Neuronal stem cell (in vitro differentiated cells): ENCODE measurements around the gene SPATA31D1.

Source experiments
- DNase-seq: peaks from one replicate; pipeline ENCODE4 v3.0.0-alpha.2; 2013; ENCODE audit warnings: low spot score
- H2AFZ ChIP-seq: one replicate; pipeline ENCODE4 v1.6.1; 2013; ENCODE audit warnings: mild to moderate bottlenecking, low read length, inconsistent platforms
- H2AK5ac ChIP-seq: 2 replicates; pipeline ENCODE4 v1.6.1; 2013; ENCODE audit warnings: low read depth, mild to moderate bottlenecking, inconsistent platforms, low read length, moderate library complexity, mixed read lengths
- H2BK120ac ChIP-seq: 2 replicates; pipeline ENCODE4 v1.6.1; 2013; ENCODE audit warnings: low read depth, mild to moderate bottlenecking, inconsistent platforms, low read length, moderate library complexity, mixed read lengths
- H2BK12ac ChIP-seq: one replicate; pipeline ENCODE4 v1.6.1; 2013; ENCODE audit warnings: low read length, inconsistent platforms
- H2BK15ac ChIP-seq: 2 replicates; pipeline ENCODE4 v1.6.1; 2013; ENCODE audit warnings: mild to moderate bottlenecking, low read length, inconsistent platforms, mixed read lengths
- H2BK5ac ChIP-seq: one replicate; pipeline ENCODE4 v1.6.1; 2013; ENCODE audit warnings: inconsistent platforms, mild to moderate bottlenecking, low read length, moderate library complexity
- H3K14ac ChIP-seq: one replicate; pipeline ENCODE4 v1.6.1; 2013; ENCODE audit warnings: low read length, inconsistent platforms
- H3K18ac ChIP-seq: 2 replicates; pipeline ENCODE4 v1.6.1; 2013; ENCODE audit warnings: low read length, inconsistent platforms
- H3K23ac ChIP-seq: 2 replicates; pipeline ENCODE4 v1.6.1; 2013; ENCODE audit warnings: low read depth, mild to moderate bottlenecking, mixed read lengths, low read length, inconsistent platforms; ENCODE audit not compliant: poor library complexity
- H3K27ac ChIP-seq: replicated peaks from 3 replicates; pipeline ENCODE4 v1.5.1; 2013; ENCODE audit warnings: low read length, inconsistent platforms
- H3K27me3 ChIP-seq, 3 experiments: 2 replicates each; pipeline ENCODE4 v1.6.1; 2013; ENCODE audit warnings: low read length in 3 of 3, mild to moderate bottlenecking in 2 of 3, inconsistent platforms in 1 of 3, low read depth in 1 of 3, mixed read lengths in 1 of 3, moderate library complexity in 1 of 3; ENCODE audit not compliant: control insufficient read depth in 3 of 3, insufficient read depth in 3 of 3
- H3K36me3 ChIP-seq, 2 donors: replicated peaks in 1 of 2; 2 replicates each; pipeline ENCODE4 v1.6.1; 2013; ENCODE audit warnings: low read length in 2 of 2; ENCODE audit not compliant: control insufficient read depth in 2 of 2, insufficient read depth in 2 of 2
- H3K4ac ChIP-seq: 2 replicates; pipeline ENCODE4 v1.6.1; 2013; ENCODE audit warnings: inconsistent platforms, mild to moderate bottlenecking, low read length, moderate library complexity
- H3K4me1 ChIP-seq, 2 donors: 1 replicate in 1 of 2; 2 replicates in 1 of 2; pipeline ENCODE4 v1.6.1; 2013; ENCODE audit warnings: low read length in 2 of 2, low read depth in 1 of 2; ENCODE audit not compliant: control insufficient read depth in 2 of 2, insufficient read depth in 1 of 2
- H3K4me2 ChIP-seq: one replicate; pipeline ENCODE4 v1.6.1; 2013; ENCODE audit warnings: mild to moderate bottlenecking, low read length, inconsistent platforms; ENCODE audit not compliant: insufficient read depth, poor library complexity, severe bottlenecking
- H3K4me3 ChIP-seq, 2 donors: 2 replicates each; pipeline ENCODE4 v1.5.1; 2013; ENCODE audit warnings: low read length in 2 of 2, mild to moderate bottlenecking in 2 of 2, inconsistent platforms in 1 of 2, moderate library complexity in 1 of 2
- H3K79me1 ChIP-seq: one replicate; pipeline ENCODE4 v1.6.1; 2013; ENCODE audit warnings: low read depth, mild to moderate bottlenecking, inconsistent platforms, low read length, moderate library complexity
- H3K9ac ChIP-seq: one replicate; pipeline ENCODE4 v1.6.1; 2013; ENCODE audit warnings: mild to moderate bottlenecking, low read depth, low read length, inconsistent platforms; ENCODE audit not compliant: poor library complexity
- H3K9me3 ChIP-seq, 2 donors: replicated peaks in 1 of 2; 2 replicates each; pipeline versions ENCODE3 to v1.6.1; 2013; ENCODE audit warnings: low read length in 2 of 2, mild to moderate bottlenecking in 2 of 2, inconsistent platforms in 1 of 2, low read depth in 1 of 2, mixed read lengths in 1 of 2, moderate library complexity in 1 of 2; ENCODE audit not compliant: control insufficient read depth in 2 of 2, insufficient read depth in 1 of 2
- H4K8ac ChIP-seq: one replicate; pipeline ENCODE4 v1.6.1; 2013; ENCODE audit warnings: low read depth, mild to moderate bottlenecking, inconsistent platforms, low read length, moderate library complexity
- H4K91ac ChIP-seq: one replicate; pipeline ENCODE4 v1.6.1; 2013; ENCODE audit warnings: low read length, low read depth, mild to moderate bottlenecking, inconsistent platforms; ENCODE audit not compliant: poor library complexity
- WGBS, 2 donors: extraction: QIAGEN DNeasy Blood & Tissue Kit; methylation state at CpG; one replicate each; pipeline ENCODE4 v1.1.7; 2013; ENCODE audit warnings: missing lambda C conversion rate in 2 of 2, mixed read lengths in 1 of 2; ENCODE audit not compliant: insufficient read length in 2 of 2, insufficient replicate concordance in 1 of 2; ENCODE audit errors: extremely low coverage in 2 of 2; 5-methylcytosine and 5-hydroxymethylcytosine counted together

The SPATA31D1 gene

GRCh38 chr9:81971727-81972126 is 16.8 kb upstream of the SPATA31D1 start:
- H3K9me3 ChIP-seq: no peaks in the 10 kb centered on the region
- H2BK12ac ChIP-seq: no peak overlapping the region
- H2BK15ac ChIP-seq: no peak overlapping the region
- no peak overlapping the region for H2BK120ac ChIP-seq
- no peaks in the 10 kb centered on the region for H3K36me3 ChIP-seq
- no peak overlapping the region for H3K4ac ChIP-seq
- no peak overlapping the region for H4K8ac ChIP-seq
- no peak overlapping the region for H4K91ac ChIP-seq
- no peak overlapping the region for H3K27ac ChIP-seq
- no peak overlapping the region for H3K23ac ChIP-seq
- no peak overlapping the region for H3K4me2 ChIP-seq
- no peak overlapping the region for H3K9ac ChIP-seq
- H2BK5ac ChIP-seq: no peak overlapping the region
- H3K18ac ChIP-seq: no peak overlapping the region
- no peak overlapping the region for H3K4me3 ChIP-seq
- H3K14ac ChIP-seq: no peak overlapping the region
- H2AFZ ChIP-seq: no peak overlapping the region
- no peaks in the 10 kb centered on the region for H3K4me1 ChIP-seq
- H3K79me1 ChIP-seq: no peaks in the 10 kb centered on the region
- no peaks in the 10 kb centered on the region for H3K27me3 ChIP-seq
- DNase-seq: no peak
- no peak overlapping the region for H2AK5ac ChIP-seq

GRCh38 chr9:81974764-81975163 is 13.8 kb upstream of the SPATA31D1 start:
- H2AFZ ChIP-seq: no peak overlapping the region
- no peak overlapping the region for H4K91ac ChIP-seq
- no peak overlapping the region for H3K4me2 ChIP-seq
- no peak overlapping the region for H2BK5ac ChIP-seq
- DNase-seq: no peak
- no peak overlapping the region for H2BK120ac ChIP-seq
- H3K36me3 ChIP-seq: no peaks in the 10 kb centered on the region
- H3K4ac ChIP-seq: no peak overlapping the region
- H4K8ac ChIP-seq: no peak overlapping the region
- no peak overlapping the region for H3K9ac ChIP-seq
- no peaks in the 10 kb centered on the region for H3K27me3 ChIP-seq
- H2BK15ac ChIP-seq: no peak overlapping the region
- no peaks in the 10 kb centered on the region for H3K4me1 ChIP-seq
- H2BK12ac ChIP-seq: no peak overlapping the region
- WGBS, 2 donors: no CpG with 5 or more reads among the region's 5 CpGs
- no peaks in the 10 kb centered on the region for H3K9me3 ChIP-seq
- no peak overlapping the region for H3K4me3 ChIP-seq
- H3K14ac ChIP-seq: no peak overlapping the region
- H3K23ac ChIP-seq: no peak overlapping the region
- H3K18ac ChIP-seq: no peak overlapping the region
- H3K27ac ChIP-seq: no peak overlapping the region
- H3K79me1 ChIP-seq: no peaks in the 10 kb centered on the region
- no peak overlapping the region for H2AK5ac ChIP-seq

- no peak overlapping the region for H3K23ac ChIP-seq
- H3K18ac ChIP-seq: no peak overlapping the region
- no peak overlapping the region for H4K91ac ChIP-seq
- no peak overlapping the region for H4K8ac ChIP-seq
- H3K79me1 ChIP-seq: no peaks in the 10 kb centered on the region
- H3K4me2 ChIP-seq: no peak overlapping the region
- no peak overlapping the region for H2AFZ ChIP-seq
- H3K9me3 ChIP-seq: no peaks in the 10 kb centered on the region
- WGBS, 2 donors: no CpG with 5 or more reads among the region's 11 CpGs
- H3K4me1 ChIP-seq: no peaks in the 10 kb centered on the region
- H3K9ac ChIP-seq: no peak overlapping the region
- no peak overlapping the region for H2BK120ac ChIP-seq
- DNase-seq: no peak
- H3K27me3 ChIP-seq: no peaks in the 10 kb centered on the region
- no peak overlapping the region for H3K14ac ChIP-seq
- no peak overlapping the region for H2BK12ac ChIP-seq
- H3K4ac ChIP-seq: no peak overlapping the region
- H3K36me3 ChIP-seq: no peaks in the 10 kb centered on the region
- no peak overlapping the region for H3K27ac ChIP-seq
- H3K4me3 ChIP-seq: no peak overlapping the region
- H2BK15ac ChIP-seq: no peak overlapping the region
- no peak overlapping the region for H2AK5ac ChIP-seq
- H2BK5ac ChIP-seq: no peak overlapping the region
Measured at GRCh38 chr9:81976351-81976750, 12.2 kb upstream of the SPATA31D1 start.

- H3K18ac ChIP-seq: no peak overlapping the region
- no peak overlapping the region for H4K8ac ChIP-seq
Measured at GRCh38 chr9:81979196-81979595, 9.4 kb upstream of the SPATA31D1 start.

More at GRCh38 chr9:81979196-81979595, 9.4 kb upstream of the SPATA31D1 start:
- no peak overlapping the region for H2BK5ac ChIP-seq
- H3K36me3 ChIP-seq: no peaks in the 10 kb centered on the region
- H3K79me1 ChIP-seq: no peaks in the 10 kb centered on the region
- H3K4ac ChIP-seq: no peak overlapping the region
- no peak overlapping the region for H2AFZ ChIP-seq
- no peak overlapping the region for H2BK15ac ChIP-seq
- no peaks in the 10 kb centered on the region for H3K27me3 ChIP-seq
- no peak for DNase-seq
- no peak overlapping the region for H3K27ac ChIP-seq
- H2BK120ac ChIP-seq: no peak overlapping the region
- no peak overlapping the region for H2AK5ac ChIP-seq
- H4K91ac ChIP-seq: no peak overlapping the region
- H3K4me1 ChIP-seq: no peaks in the 10 kb centered on the region
- no peak overlapping the region for H3K14ac ChIP-seq
- no CpG with 5 or more reads among the region's 2 CpGs for WGBS, 2 donors
- no peaks in the 10 kb centered on the region for H3K9me3 ChIP-seq
- H3K4me3 ChIP-seq: no peak overlapping the region
- no peak overlapping the region for H3K9ac ChIP-seq
- no peak overlapping the region for H3K4me2 ChIP-seq
- no peak overlapping the region for H3K23ac ChIP-seq
- H2BK12ac ChIP-seq: no peak overlapping the region
